Transverse colon (tissue), 3 donors: ENCODE data around the gene MAL.

Experiments used
- EP300 ChIP-seq: sonication (generic); formaldehyde crosslinking; IDR thresholded peaks from one replicate; pipeline ENCODE4 v1.6.1; 2017; ENCODE audit warnings: antibody characterized with exemption, low read depth
- TF ChIP-seq, protein P1 (sequence below), 5 experiments: fragments of 200-600 bp in 3 of 5; fragments of 450-650 bp in 2 of 5; sonication (generic) in 3 of 5; IDR thresholded peaks; 1 replicate in 2 of 5; 2 replicates in 3 of 5; pipeline ENCODE4 v1.5.1; 2016 to 2017; ENCODE audit warnings: antibody characterized with exemption in 5 of 5, inconsistent platforms in 3 of 5, mild to moderate bottlenecking in 2 of 5, moderate library complexity in 1 of 5

DNA sequence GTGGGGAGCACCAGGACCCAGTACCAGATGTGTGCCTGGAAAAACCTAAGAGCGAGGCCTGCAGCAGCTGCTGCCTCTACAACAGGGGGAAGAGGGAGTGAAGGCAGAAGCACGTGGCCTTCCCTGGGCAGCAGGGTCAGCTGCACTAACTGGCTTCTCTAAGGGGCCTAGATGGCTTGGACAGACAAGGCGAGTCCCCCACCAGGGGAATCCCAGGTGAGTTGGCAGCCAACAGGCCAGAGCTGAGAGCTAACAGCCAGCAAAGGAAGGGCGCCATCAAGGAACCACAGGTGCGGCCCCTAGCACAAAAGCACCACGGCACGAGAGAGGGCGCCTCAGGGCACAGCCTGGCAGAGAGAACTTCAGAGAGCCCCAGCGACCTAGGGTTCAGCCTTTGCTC, 19.8 kb upstream of the MAL start:
- TF ChIP-seq, protein P1, sequence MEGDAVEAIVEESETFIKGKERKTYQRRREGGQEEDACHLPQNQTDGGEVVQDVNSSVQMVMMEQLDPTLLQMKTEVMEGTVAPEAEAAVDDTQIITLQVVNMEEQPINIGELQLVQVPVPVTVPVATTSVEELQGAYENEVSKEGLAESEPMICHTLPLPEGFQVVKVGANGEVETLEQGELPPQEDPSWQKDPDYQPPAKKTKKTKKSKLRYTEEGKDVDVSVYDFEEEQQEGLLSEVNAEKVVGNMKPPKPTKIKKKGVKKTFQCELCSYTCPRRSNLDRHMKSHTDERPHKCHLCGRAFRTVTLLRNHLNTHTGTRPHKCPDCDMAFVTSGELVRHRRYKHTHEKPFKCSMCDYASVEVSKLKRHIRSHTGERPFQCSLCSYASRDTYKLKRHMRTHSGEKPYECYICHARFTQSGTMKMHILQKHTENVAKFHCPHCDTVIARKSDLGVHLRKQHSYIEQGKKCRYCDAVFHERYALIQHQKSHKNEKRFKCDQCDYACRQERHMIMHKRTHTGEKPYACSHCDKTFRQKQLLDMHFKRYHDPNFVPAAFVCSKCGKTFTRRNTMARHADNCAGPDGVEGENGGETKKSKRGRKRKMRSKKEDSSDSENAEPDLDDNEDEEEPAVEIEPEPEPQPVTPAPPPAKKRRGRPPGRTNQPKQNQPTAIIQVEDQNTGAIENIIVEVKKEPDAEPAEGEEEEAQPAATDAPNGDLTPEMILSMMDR (IDR thresholded peaks at IDR 0.05): no peak
- no peak for TF ChIP-seq EP300
